C4-2B (cell line): Measurements from ENCODE around the gene LYRM4.

Experiments used
- CTCF ChIP-seq: fragments of 450-650 bp; conservative IDR thresholded peaks from 2 replicates; pipeline ENCODE4 v1.5.1; 2017; ENCODE audit warnings: mild to moderate bottlenecking
- ZFX ChIP-seq: fragments of 450-650 bp; IDR thresholded peaks from 2 replicates; pipeline ENCODE4 v1.6.1; 2017

GRCh38 chr6:5119090-5119951 is 141.4 kb downstream of the LYRM4 start:
- TF ChIP-seq CTCF (no peak), ZFX (no peak)
